Left colon (tissue), 2 donors: ENCODE results near the gene SEC14L2. TPM values are rescaled to one million over a fixed set of nuclear protein-coding genes. Genes with fewer than 3 reads are reported as not detected.

Experiments
- ATAC-seq: fragments of 200-7000 bp; cut with Tn5 transposase; one replicate; pipeline ENCODE4 v1.9.1; 2020; ENCODE audit warnings: mild to moderate bottlenecking, moderate library complexity
- DNase-seq, 2 donors: peaks; one replicate each; pipeline ENCODE4 v3.0.0-alpha.2; 2020
- intact Hi-C, 2 donors: fragments of 100-400 bp; cut with DNase I in 1 of 2; cut with micrococcal nuclease in 1 of 2; formaldehyde crosslinking; loops; one replicate each; pipeline versions ENCODE4 v1.11.2 to v1.14.0; 2022; cut with DNase I, micrococcal nuclease
- total RNA-seq, 2 donors: library from RNA; stranded (reverse); fragmentation: NEBNext Ultra II Directional; extraction: Animal tissue kit (Norgen Biotek cat#: 25700); gene quantifications; one replicate each; pipeline ENCODE4 v1.2.1, GENCODE V29; 2021
- donor health status: DM: no; HTN: no; CAD: no.
- donor health status: DM: yes; HTN: yes; CAD: no.

The SEC14L2 gene
- total RNA-seq, 2 donors from 2014 or later = 4.6 to 5.2 TPM

GRCh38 chr22:30471616-30472318, 74.9 kb downstream of the SEC14L2 start, which contains the start of gene SEC14L3:
Gene SEC14L3 (minus strand): TSS chr22:30472017. CDS start chr22:30471958, 59 bp downstream.
- DNase-seq (no peak), ATAC-seq (no peak)
- intact Hi-C loops = no loop called here

DNA sequence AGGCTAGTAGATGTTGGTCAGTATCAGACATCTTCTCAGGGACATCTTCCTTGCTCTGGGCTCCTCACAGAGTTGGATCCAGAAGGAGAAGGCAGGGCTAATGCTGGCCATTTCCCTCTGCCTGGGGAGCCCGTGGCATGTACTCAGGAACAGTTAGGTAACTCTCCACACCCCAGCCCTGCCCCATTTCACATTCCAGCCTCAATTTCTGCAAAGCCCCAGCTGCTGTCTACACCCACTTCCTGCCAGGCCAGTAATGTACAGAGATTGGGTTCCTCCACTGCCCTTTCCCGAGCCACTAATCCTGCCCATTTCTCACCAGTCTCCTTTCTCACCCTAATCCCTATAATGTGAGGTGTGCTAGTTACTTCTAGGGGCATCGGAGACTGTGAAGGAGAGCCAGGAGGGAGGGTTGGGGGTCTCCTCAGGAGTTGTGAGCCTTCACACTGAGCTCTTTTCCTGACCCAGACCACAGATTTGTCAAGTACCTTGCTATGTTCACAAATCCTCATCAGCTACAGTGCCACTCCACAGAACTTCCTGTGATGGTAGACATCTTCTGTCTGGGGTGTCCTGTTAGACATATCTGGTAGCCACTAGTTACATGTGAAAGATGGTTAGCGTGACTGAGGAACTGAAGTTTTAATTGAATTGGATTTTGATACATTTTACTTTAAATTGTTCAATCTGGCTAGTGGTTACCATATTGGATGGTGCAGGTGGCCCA, 76.3 kb downstream of the SEC14L2 start:
- DNase-seq (no peak), ATAC-seq (no peak)
- intact Hi-C loops = no loop called here

GRCh38 chr22:30474121-30474520, 77.3 kb downstream of the SEC14L2 start:
- ATAC-seq (no peak), DNase-seq (no peak)
- intact Hi-C loops = no loop called here

Other genes starting within 250 kb of the SEC14L2 start
- gene LIF, start 150.3 kb upstream of the SEC14L2 start, total RNA-seq = 10 to 100 TPM in 1 of 2 donors, 1 to 10 TPM in 1; 8.2 to 11.7 TPM
- gene OSM, start 130.2 kb upstream of the SEC14L2 start, total RNA-seq = under 1 TPM in 1 of 2 donors, not detected in 1; 0.20 TPM
- gene CASTOR1, start 107.5 kb upstream of the SEC14L2 start, total RNA-seq = 1 to 10 TPM; 3.7 to 4.2 TPM
- 10 to 100 TPM; 32.0 to 41.2 TPM for gene TBC1D10A, start 70.1 kb upstream of the SEC14L2 start, total RNA-seq
- gene SF3A1, start 40.1 kb upstream of the SEC14L2 start, total RNA-seq = 100 to 1,000 TPM; 134 to 146 TPM
- gene CCDC157, start 40.0 kb upstream of the SEC14L2 start, total RNA-seq = 1 to 10 TPM; 1.6 to 2.3 TPM
- gene RNF215, start 9.6 kb upstream of the SEC14L2 start, total RNA-seq = 1 to 10 TPM; 8.7 to 9.5 TPM
- gene MTFP1, start 28.8 kb downstream of the SEC14L2 start, total RNA-seq = 10 to 100 TPM; 23.1 to 34.9 TPM
- not detected for gene SEC14L3, start 75.0 kb downstream of the SEC14L2 start, total RNA-seq
- gene SEC14L4, start 108.7 kb downstream of the SEC14L2 start, total RNA-seq = not detected
- under 1 TPM; 0.11 to 0.27 TPM for gene SEC14L6, start 149.7 kb downstream of the SEC14L2 start, total RNA-seq
- gene GAL3ST1, start 177.6 kb downstream of the SEC14L2 start, total RNA-seq = 10 to 100 TPM; 12.1 to 17.4 TPM
- gene PES1, start 194.9 kb downstream of the SEC14L2 start, total RNA-seq = 10 to 100 TPM; 36.4 to 48.3 TPM
- 10 to 100 TPM; 29.4 to 58.2 TPM for gene TCN2, start 210.2 kb downstream of the SEC14L2 start, total RNA-seq
- 1 to 10 TPM; 8.3 to 9.9 TPM for gene SLC35E4, start 238.8 kb downstream of the SEC14L2 start, total RNA-seq